NCI-H69 (cell line): ENCODE data around the gene BCAN.
A peak's percentile ranks its signal among the peaks of the same experiment; 100 is the strongest.

Experiments
- DNase-seq: peaks from one replicate; lab custom pipeline; 2025; lab: John Stamatoyannopoulos, UW

BCAN gene

DNA sequence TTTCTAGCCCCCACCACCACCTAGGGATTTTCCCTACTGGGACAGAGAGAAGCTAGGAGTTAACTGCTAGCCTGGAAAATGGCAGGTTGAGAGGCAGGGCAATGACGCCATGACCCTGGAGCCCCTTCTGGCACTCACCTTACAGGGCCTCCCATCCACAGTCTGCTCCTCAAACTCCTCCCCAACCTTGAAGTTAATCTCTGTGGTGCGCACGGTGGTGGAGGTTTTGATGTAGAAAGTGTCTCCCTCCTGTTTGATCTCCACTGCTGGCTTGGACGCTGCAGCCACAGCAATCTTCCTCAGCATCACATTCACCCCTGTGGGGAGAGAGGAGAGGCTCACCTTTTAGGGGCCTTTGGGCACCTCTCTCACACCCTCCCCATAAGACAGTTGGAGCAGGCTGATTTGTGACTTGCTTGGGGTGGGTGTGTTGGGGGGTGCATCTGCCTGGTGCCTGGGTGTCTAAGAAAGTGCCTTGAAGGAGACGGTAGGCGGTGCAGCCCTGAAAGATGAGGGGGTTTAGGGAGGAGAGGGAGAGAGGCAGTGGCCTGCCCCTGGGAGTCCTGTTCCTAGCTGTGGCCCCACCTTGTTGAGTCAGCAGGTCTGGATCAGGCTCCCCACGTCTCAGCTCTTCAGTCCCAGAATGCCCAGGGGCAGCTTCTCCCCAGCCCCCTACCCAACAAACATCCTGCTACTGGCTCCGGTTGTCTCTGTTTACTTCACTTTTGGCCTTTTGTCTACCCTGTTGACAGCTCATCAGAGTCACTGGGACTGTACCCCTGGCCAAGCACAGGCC, 59.0 kb downstream of the BCAN start:
- DNase-seq: no peak

DNA sequence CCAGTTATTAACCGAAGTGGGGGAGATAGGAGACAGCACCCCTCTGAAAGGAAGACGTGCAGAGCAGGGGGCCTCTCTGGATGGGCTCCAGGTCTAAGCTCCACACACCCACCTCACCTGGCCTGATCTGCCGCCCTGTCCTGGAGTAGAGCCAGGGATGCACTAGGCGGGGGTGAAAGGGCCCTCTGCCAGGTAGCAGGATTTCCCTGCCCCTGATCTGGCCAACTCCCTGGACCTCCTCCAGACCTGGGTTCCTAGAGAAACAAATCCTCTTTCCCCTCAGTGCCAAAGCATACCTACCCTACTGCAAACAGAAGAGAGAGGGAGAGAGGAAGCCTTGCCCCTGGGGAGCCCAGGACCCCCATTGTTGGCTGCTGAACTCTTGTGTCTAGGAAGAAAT, 61.4 kb downstream of the BCAN start:
- DNase-seq: peak; percentile 52

- peak; percentile 85 for DNase-seq
These were observed 61.8 kb downstream of the BCAN start for GRCh38 chr1:156703741-156704140.

- no peak for DNase-seq
These were observed 62.3 kb downstream of the BCAN start for GRCh38 chr1:156704166-156704711.

GRCh38 chr1:156704930-156705320, 63.0 kb downstream of the BCAN start:
- peak; percentile 54 for DNase-seq

- DNase-seq: peak; percentile 70
These were observed 63.5 kb downstream of the BCAN start, which contains the start of gene CRABP2 for GRCh38 chr1:156705321-156705917. TSS of gene CRABP2 (minus strand) at chr1:156705583. CDS start at chr1:156705446, 137 bp downstream.

DNA sequence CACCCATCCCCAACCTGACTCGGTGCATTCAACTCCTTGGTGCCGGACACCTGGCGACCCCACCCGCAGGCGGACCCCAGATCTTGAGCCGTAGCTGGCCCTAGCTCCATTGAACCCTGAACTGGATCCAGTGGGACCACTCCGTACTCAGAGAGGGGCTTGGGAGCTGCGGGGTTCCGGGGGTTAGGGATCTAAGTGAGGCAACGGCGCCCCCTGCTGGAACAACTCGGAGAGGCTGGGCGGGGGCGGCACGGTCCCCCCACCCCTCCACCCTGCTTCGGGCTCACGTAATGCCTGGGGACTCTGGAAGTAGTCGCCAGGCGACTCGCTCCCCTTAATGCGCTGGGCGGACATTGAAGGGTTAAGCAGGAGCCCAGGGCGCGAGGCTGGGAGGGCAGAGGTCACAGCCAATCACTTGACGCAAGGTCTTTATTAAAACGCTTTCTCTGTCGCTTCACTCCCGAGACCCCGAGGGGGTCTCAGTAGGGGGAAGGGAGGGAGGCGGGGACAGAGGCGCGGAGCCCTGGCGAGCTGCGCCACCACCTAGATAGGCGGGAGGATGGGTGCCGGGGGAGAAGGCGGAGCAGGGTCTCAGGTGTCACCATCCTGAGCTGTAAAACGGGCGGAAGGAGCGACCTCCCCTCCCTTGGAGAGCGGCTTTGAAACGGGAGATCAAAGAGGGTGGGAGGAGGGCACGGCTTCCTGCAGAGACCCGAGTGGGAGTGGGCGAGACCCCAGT, 64.2 kb downstream of the BCAN start:
- DNase-seq: peak; percentile 78

GRCh38 chr1:156706657-156707416, 64.9 kb downstream of the BCAN start:
- peak; percentile 32 for DNase-seq

DNA sequence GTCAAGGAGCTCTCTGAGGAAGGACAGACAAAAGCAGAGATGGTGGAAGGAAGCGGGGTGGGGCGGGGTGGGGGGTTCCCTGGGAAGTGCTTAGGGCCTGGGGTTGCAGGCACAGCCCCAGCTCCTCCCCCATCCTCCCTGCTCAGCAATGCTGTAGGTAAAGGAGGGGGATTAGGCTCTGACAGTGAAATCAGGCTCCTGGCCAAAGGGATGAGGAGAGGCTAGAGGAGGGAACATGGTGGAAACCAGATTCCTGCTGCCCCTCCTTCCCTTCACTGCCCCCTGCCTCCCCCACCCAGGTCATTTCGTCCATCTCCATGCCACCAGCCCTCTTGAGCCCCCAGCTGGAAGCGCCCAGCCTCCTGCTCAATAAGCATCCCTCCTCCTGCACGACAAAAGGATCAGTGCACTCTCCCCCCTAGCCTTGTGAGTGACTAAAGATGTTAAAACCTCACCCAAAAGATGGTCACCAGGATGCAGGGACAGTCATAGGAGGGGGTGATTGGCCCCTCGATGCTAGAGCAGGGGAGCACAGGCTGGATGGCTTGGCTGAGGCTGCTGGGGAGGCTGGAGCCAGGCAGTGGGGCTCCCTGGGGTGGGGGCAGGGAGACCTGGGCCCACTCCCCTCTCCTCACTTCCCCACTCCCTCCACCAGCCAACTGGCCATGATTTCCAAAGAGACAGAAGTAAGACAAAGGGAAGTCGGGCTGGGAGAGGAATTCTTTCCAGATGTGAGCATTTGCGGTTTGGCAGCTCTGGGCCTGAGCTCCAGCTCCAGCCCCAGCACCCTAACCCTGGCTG, 65.7 kb downstream of the BCAN start:
- DNase-seq: no peak

GRCh38 chr1:156708218-156708661, 66.3 kb downstream of the BCAN start:
- no peak for DNase-seq

- DNase-seq: no peak
These were observed 67.1 kb downstream of the BCAN start for GRCh38 chr1:156709031-156709430.
